HepG2 (cell line): ENCODE results near the gene CITED4.

Experiments
- EP300 ChIP-seq, 3 experiments: sonication (generic) in 1 of 3; formaldehyde crosslinking in 1 of 3; IDR thresholded peaks; 2 replicates each; pipeline versions ENCODE4 v1.5.1 to v1.6.1; 2011 to 2020; ENCODE audit warnings: low read depth in 2 of 3, low read length in 2 of 3, borderline replicate concordance in 1 of 3, improper control_type of control experiment in 1 of 3, mild to moderate bottlenecking in 1 of 3, missing genetic modification reagents in 1 of 3, moderate library complexity in 1 of 3
- FOSL1 ChIP-seq: sonication (generic); formaldehyde crosslinking; IDR thresholded peaks from 2 replicates; pipeline ENCODE4 v1.9.0; 2021; ENCODE audit warnings: missing genetic modification reagents, borderline replicate concordance
- JUN ChIP-seq: sonication (generic); formaldehyde crosslinking; IDR thresholded peaks from 2 replicates; pipeline ENCODE4 v1.4.0; 2020; ENCODE audit warnings: mild to moderate bottlenecking, missing genetic modification reagents
- MXI1 ChIP-seq: IDR thresholded peaks from 3 replicates; pipeline ENCODE4 v1.6.1; 2012; ENCODE audit warnings: low read depth, low read length, inconsistent platforms, borderline replicate concordance
- PATZ1 ChIP-seq: sonication (generic); formaldehyde crosslinking; IDR thresholded peaks from 2 replicates; pipeline ENCODE4 v1.4.0; 2020; ENCODE audit warnings: missing genetic modification reagents
- RXRB ChIP-seq: IDR thresholded peaks from 2 replicates; pipeline ENCODE4 v1.6.1; 2016; ENCODE audit warnings: borderline replicate concordance, missing genetic modification reagents, missing compliant biosample characterization
- SNRNP70 ChIP-seq: fragments of 200-400 bp; formaldehyde crosslinking; IDR thresholded peaks from 2 replicates; pipeline ENCODE4 v1.6.1; 2017; ENCODE audit warnings: mild to moderate bottlenecking, low read depth, low read length, moderate library complexity
- YY1 ChIP-seq: IDR thresholded peaks from 2 replicates; pipeline ENCODE4 v1.6.1; 2011; ENCODE audit warnings: low read length, low read depth, moderate library complexity, mild to moderate bottlenecking; ENCODE audit not compliant: insufficient read depth, insufficient replicate concordance
- TF ChIP-seq, protein P1 (sequence below): sonication (generic); formaldehyde crosslinking; IDR thresholded peaks from 2 replicates; pipeline ENCODE4 v1.8.0; 2022; ENCODE audit warnings: mild to moderate bottlenecking, missing genetic modification reagents; ENCODE audit not compliant: insufficient replicate concordance

DNA sequence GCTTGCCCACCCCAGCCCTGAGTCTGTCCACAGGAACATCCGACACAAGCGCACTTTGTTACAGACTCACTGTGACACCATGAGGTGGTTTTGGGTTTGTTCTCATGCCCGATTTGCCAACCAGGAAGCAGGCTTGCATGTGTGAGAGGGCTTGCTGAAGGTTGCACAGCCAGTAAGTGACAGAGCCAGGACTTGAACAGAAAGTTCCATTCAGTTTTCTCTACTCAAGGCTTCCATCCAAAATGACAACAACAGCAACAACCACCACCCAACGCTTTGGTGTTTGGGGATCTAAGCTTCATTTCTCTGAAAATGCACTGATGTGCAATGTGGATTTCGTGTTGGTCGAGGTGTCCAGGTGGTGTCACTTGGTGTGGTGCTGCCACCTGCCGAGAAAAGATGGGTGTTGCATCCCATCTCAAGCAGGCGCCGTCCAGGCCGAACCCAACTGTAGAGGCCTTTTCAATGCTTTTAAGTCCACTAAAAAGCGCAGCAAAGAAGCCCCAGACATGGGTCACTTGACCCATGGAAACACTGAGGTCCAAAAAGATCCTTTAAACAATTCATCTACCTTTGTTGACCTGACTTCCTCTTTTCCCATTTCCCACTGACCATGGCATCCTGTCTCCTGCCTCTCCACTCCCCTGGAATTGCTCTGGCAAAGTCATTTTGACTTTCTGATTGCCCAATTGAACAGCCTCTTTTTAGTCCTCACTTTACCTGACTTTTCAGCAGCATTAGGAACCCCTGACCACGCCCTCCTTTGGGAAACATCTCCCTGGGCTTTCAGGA lies 12.2 kb downstream of the CITED4 start:
- TF ChIP-seq, protein P1, sequence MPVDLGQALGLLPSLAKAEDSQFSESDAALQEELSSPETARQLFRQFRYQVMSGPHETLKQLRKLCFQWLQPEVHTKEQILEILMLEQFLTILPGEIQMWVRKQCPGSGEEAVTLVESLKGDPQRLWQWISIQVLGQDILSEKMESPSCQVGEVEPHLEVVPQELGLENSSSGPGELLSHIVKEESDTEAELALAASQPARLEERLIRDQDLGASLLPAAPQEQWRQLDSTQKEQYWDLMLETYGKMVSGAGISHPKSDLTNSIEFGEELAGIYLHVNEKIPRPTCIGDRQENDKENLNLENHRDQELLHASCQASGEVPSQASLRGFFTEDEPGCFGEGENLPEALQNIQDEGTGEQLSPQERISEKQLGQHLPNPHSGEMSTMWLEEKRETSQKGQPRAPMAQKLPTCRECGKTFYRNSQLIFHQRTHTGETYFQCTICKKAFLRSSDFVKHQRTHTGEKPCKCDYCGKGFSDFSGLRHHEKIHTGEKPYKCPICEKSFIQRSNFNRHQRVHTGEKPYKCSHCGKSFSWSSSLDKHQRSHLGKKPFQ (CRISPR knock-in tag) = no peak
- TF ChIP-seq JUN (no peak), SNRNP70 (no peak), FOSL1 (CRISPR knock-in tag) (no peak), PATZ1 (no peak), RXRB (CRISPR knock-in tag) (no peak), EP300 (IDR thresholded peaks at IDR 0.05; ENCODE audit: low read depth in 2 of 2, low read length in 2 of 2) (no peak), EP300 (CRISPR knock-in tag; IDR thresholded peaks at IDR 0.05; ENCODE audit: borderline replicate concordance) (no peak), YY1 (no peak), MXI1 (no peak)
